Activated CD4-positive, alpha-beta T cell treated with anti-CD3 and anti-CD28 coated beads, Interleukin-2, amount 10 ng/mL, durations not matched to agents 24 days and 14 days (primary cell): Measurements from ENCODE around the gene ATRAID. TPM values are rescaled to one million over a fixed set of nuclear protein-coding genes. Genes with fewer than 3 reads are reported as not detected.

ENCODE experiments used
- DNase-seq: peaks from one replicate; pipeline ENCODE4 v3.0.0; 2022
- H3K27ac Mint-ChIP-seq: one replicate; pipeline ENCODE4 v1.8.0; 2022; ENCODE audit warnings: mild to moderate bottlenecking, mixed read lengths
- H3K27me3 Mint-ChIP-seq: one replicate; pipeline ENCODE4 v1.8.0; 2022; ENCODE audit warnings: mixed read lengths
- H3K36me3 Mint-ChIP-seq: one replicate; pipeline ENCODE4 v1.8.0; 2022; ENCODE audit warnings: low read depth, mild to moderate bottlenecking, mixed read lengths
- H3K4me1 Mint-ChIP-seq: one replicate; pipeline ENCODE4 v1.8.0; 2021; ENCODE audit warnings: mixed read lengths
- H3K4me3 Mint-ChIP-seq: one replicate; pipeline ENCODE4 v1.8.0; 2022; ENCODE audit warnings: mild to moderate bottlenecking, moderate library complexity, mixed read lengths
- H3K9me3 Mint-ChIP-seq: one replicate; pipeline ENCODE4 v1.8.0; 2021; ENCODE audit warnings: mixed read lengths
- intact Hi-C: fragments of 100-400 bp; cut with micrococcal nuclease; formaldehyde crosslinking; loops from one replicate; pipeline ENCODE4 v1.15.1; 2023
- total RNA-seq: library from RNA; stranded (reverse); gene quantifications from 2 replicates; pipeline ENCODE4 v1.2.3, GENCODE V29; 2022

The ATRAID gene
- total RNA-seq, 1 donor from 2014 or later, result 120 TPM

GRCh38 chr2:27203741-27204140 is 8.1 kb upstream of the ATRAID start:
- Mint-ChIP-seq H3K27me3 (no peaks in the 10 kb centered on the region), H3K4me3 (no peak overlapping the region), H3K9me3 (no peaks in the 10 kb centered on the region), H3K4me1 (peaks cover 22% of the 10 kb centered on the region), H3K36me3 (peaks cover 66% of the 10 kb centered on the region), H3K27ac (no peak overlapping the region)
- intact Hi-C loops, result no loop called here
- DNase-seq, result no peak

GRCh38 chr2:27204566-27204965 is 7.3 kb upstream of the ATRAID start:
- intact Hi-C loops, result no loop called here
- Mint-ChIP-seq H3K4me1 (peaks cover 27% of the 10 kb centered on the region), H3K4me3 (no peak overlapping the region), H3K9me3 (no peaks in the 10 kb centered on the region), H3K36me3 (peaks cover 61% of the 10 kb centered on the region), H3K27me3 (no peaks in the 10 kb centered on the region), H3K27ac (no peak overlapping the region)
- peak; percentile 57 for DNase-seq

- no peak overlapping the region for H3K4me3 Mint-ChIP-seq
- peaks cover 61% of the 10 kb centered on the region for H3K36me3 Mint-ChIP-seq
- intact Hi-C loops, result no loop called here
- H3K9me3 Mint-ChIP-seq, result no peaks in the 10 kb centered on the region
- H3K27me3 Mint-ChIP-seq, result no peaks in the 10 kb centered on the region
- DNase-seq, result no peak
- H3K27ac Mint-ChIP-seq, result no peak overlapping the region
- H3K4me1 Mint-ChIP-seq, result peaks cover 34% of the 10 kb centered on the region
Observed at GRCh38 chr2:27205206-27205605, 6.6 kb upstream of the ATRAID start.

GRCh38 chr2:27206346-27206745 is 5.5 kb upstream of the ATRAID start:
- Mint-ChIP-seq H3K27me3 (no peaks in the 10 kb centered on the region), H3K4me3 (no peak overlapping the region), H3K4me1 (peaks cover 35% of the 10 kb centered on the region), H3K36me3 (peaks cover 59% of the 10 kb centered on the region), H3K27ac (no peak overlapping the region), H3K9me3 (no peaks in the 10 kb centered on the region)
- intact Hi-C loops, result no loop called here
- DNase-seq, result no peak

GRCh38 chr2:27208486-27209050 is 3.3 kb upstream of the ATRAID start:
- Mint-ChIP-seq H3K9me3 (no peaks in the 10 kb centered on the region), H3K27ac (no peak overlapping the region), H3K4me1 (peaks cover 38% of the 10 kb centered on the region), H3K27me3 (no peaks in the 10 kb centered on the region), H3K36me3 (peaks cover 53% of the 10 kb centered on the region), H3K4me3 (no peak overlapping the region)
- intact Hi-C loops, result no loop called here
- DNase-seq, result no peak

GRCh38 chr2:27209621-27210401 is 2.0 kb upstream of the ATRAID start:
- DNase-seq, result peak; percentile 58
- H3K36me3 Mint-ChIP-seq, result peaks cover 51% of the 10 kb centered on the region
- peaks cover 36% of the 10 kb centered on the region for H3K4me1 Mint-ChIP-seq
- H3K27ac Mint-ChIP-seq, result peak overlapping the region; percentile 80
- H3K27me3 Mint-ChIP-seq, result no peaks in the 10 kb centered on the region
- no peaks in the 10 kb centered on the region for H3K9me3 Mint-ChIP-seq
- peak overlapping the region; percentile 66 for H3K4me3 Mint-ChIP-seq
- intact Hi-C loops, result loop anchor here (5.0 kb wide), 4 partner anchors 123 to 1182 kb away; partner anchors contain the start of genes CENPA, FOSL2, KHK and TMEM214

- DNase-seq, result no peak
- Mint-ChIP-seq H3K27ac (peak overlapping the region; percentile 99), H3K4me1 (peaks cover 34% of the 10 kb centered on the region), H3K9me3 (no peaks in the 10 kb centered on the region), H3K4me3 (peak overlapping the region; percentile 91), H3K27me3 (no peaks in the 10 kb centered on the region), H3K36me3 (peaks cover 51% of the 10 kb centered on the region)
- intact Hi-C loops, result loop anchor here (1.0 to 5.0 kb wide), 5 partner anchors 124 to 1181 kb away; partner anchors contain the start of genes CENPA, EIF2B4, FOSL2 and KHK
Observed at GRCh38 chr2:27211241-27211942, 449 bp upstream of the ATRAID start.

GRCh38 chr2:27212626-27213471 is 1.0 kb downstream of the ATRAID start:
- peak overlapping the region; percentile 99 for H3K27ac Mint-ChIP-seq
- intact Hi-C loops, result loop anchor here (1.0 to 5.0 kb wide), 7 partner anchors 50 to 1179 kb away; partner anchors contain the start of genes CENPA, FOSL2, KHK and PREB
- peaks cover 3% of the 10 kb centered on the region for H3K9me3 Mint-ChIP-seq
- peaks cover 41% of the 10 kb centered on the region for H3K4me1 Mint-ChIP-seq
- H3K4me3 Mint-ChIP-seq, result peak overlapping the region; percentile 91
- no peaks in the 10 kb centered on the region for H3K27me3 Mint-ChIP-seq
- no peak for DNase-seq
- peaks cover 53% of the 10 kb centered on the region for H3K36me3 Mint-ChIP-seq

- Mint-ChIP-seq H3K4me3 (no peak overlapping the region), H3K4me1 (peaks cover 36% of the 10 kb centered on the region), H3K27ac (no peak overlapping the region), H3K36me3 (peaks cover 55% of the 10 kb centered on the region), H3K27me3 (no peaks in the 10 kb centered on the region), H3K9me3 (peaks cover 3% of the 10 kb centered on the region)
- intact Hi-C loops, result loop anchor here (5.0 kb wide), 6 partner anchors 107 to 1177 kb away; partner anchors contain the start of genes CENPA, FOSL2, KHK and MPV17
- no peak for DNase-seq
Observed at GRCh38 chr2:27214941-27215340, 3.1 kb downstream of the ATRAID start.

GRCh38 chr2:27216416-27217137 is 4.7 kb downstream of the ATRAID start:
- Mint-ChIP-seq H3K36me3 (peaks cover 65% of the 10 kb centered on the region), H3K4me1 (peaks cover 38% of the 10 kb centered on the region), H3K4me3 (peak overlapping the region; percentile 98)

GRCh38 chr2:27217173-27218121 is 5.6 kb downstream of the ATRAID start, which contains the start of gene CAD:
CAD (plus strand) TSS chr2:27217369; CDS start chr2:27217552, 183 bp downstream.
- intact Hi-C loops, result loop anchor here (2.0 to 5.0 kb wide), 3 partner anchors 105 to 210 kb away; partner anchors contain the start of genes GTF3C2, MPV17 and NRBP1
- Mint-ChIP-seq H3K27me3 (no peaks in the 10 kb centered on the region), H3K4me3 (peak within 1 kb of the TSS; percentile 98), H3K27ac (peak within 1 kb of the TSS; percentile 98), H3K36me3 (peaks cover 69% of the 10 kb centered on the region), H3K4me1 (peaks cover 38% of the 10 kb centered on the region), H3K9me3 (peaks cover 3% of the 10 kb centered on the region)
- DNase-seq, result peak; percentile 96

More at GRCh38 chr2:27216416-27217137, 4.7 kb downstream of the ATRAID start:
- DNase-seq, result no peak
- H3K27ac Mint-ChIP-seq, result peak overlapping the region; percentile 98
- H3K9me3 Mint-ChIP-seq, result peaks cover 3% of the 10 kb centered on the region
- intact Hi-C loops, result loop anchor here (2.0 to 5.0 kb wide), 3 partner anchors 106 to 211 kb away; partner anchors contain the start of genes GTF3C2, MPV17 and NRBP1
- H3K27me3 Mint-ChIP-seq, result no peaks in the 10 kb centered on the region
